ENCODE measurements around the gene MPIG6B. TPM values are rescaled to one million over a fixed set of nuclear protein-coding genes. Genes with fewer than 3 reads are reported as not detected.

MPIG6B gene
- total RNA-seq, 3 donors from 2014 or later (not counting 1 experiment from before 2014, with no cell fraction given) = 9.4 to 19.0 (median 12.8) TPM

GRCh38 chr6:31719001-31719400, 4.2 kb upstream of the MPIG6B start:
- Mint-ChIP-seq H3K4me3 (no peak overlapping the region), H3K27ac (no peak overlapping the region), H3K9me3 (no peaks in the 10 kb centered on the region), H3K4me1 (peaks cover 8 to 16% of the 10 kb centered on the region in 2 donors), H3K27me3 (ENCODE audit: low read depth in 2 of 2) (peaks cover 0 to 5% of the 10 kb centered on the region in 2 donors), H3K36me3 (no peaks in the 10 kb centered on the region)
- intact Hi-C loops (cut with micrococcal nuclease) = no loop called here
- WGBS (ENCODE audit: insufficient coverage) = 83% methylated on average over 5 of the region's 6 CpGs
- no peaks in the 10 kb centered on the region for H3K9me3 ChIP-seq (ENCODE audit: control insufficient read depth, insufficient read depth, low read length)
- H3K36me3 ChIP-seq (ENCODE audit: control insufficient read depth, insufficient read depth, low read length) = no peaks in the 10 kb centered on the region
- no peaks in the 10 kb centered on the region for H3K27me3 ChIP-seq (ENCODE audit: control insufficient read depth, insufficient read depth, low read length)
- no peak overlapping the region for H3K27ac ChIP-seq (ENCODE audit: low read length)
- no peak for DNase-seq
- no peak for TF ChIP-seq CTCF (IDR thresholded peaks at IDR 0.05)
- H3K4me1 ChIP-seq (ENCODE audit: control insufficient read depth, insufficient read depth, low read length) = peaks cover 13% of the 10 kb centered on the region
- ATAC-seq = no peak
- H3K4me3 ChIP-seq (ENCODE audit: low read length) = no peak overlapping the region

- Histone ChIP-seq H3K9me3 (ENCODE audit: control insufficient read depth, insufficient read depth, low read length) (no peaks in the 10 kb centered on the region), H3K27ac (ENCODE audit: low read length) (no peak overlapping the region), H3K4me1 (ENCODE audit: control insufficient read depth, insufficient read depth, low read length) (peaks cover 15% of the 10 kb centered on the region), H3K36me3 (ENCODE audit: control insufficient read depth, insufficient read depth, low read length) (no peaks in the 10 kb centered on the region), H3K4me3 (ENCODE audit: low read length) (no peak overlapping the region), H3K27me3 (ENCODE audit: control insufficient read depth, insufficient read depth, low read length) (no peaks in the 10 kb centered on the region)
- WGBS (ENCODE audit: insufficient coverage) = 94% methylated on average over 5 of the region's 5 CpGs
- Mint-ChIP-seq H3K27me3 (ENCODE audit: low read depth in 2 of 2) (peaks cover 0 to 4% of the 10 kb centered on the region in 2 donors), H3K36me3 (no peaks in the 10 kb centered on the region), H3K27ac (no peak overlapping the region), H3K9me3 (no peaks in the 10 kb centered on the region), H3K4me1 (peaks cover 13 to 15% of the 10 kb centered on the region in 2 donors), H3K4me3 (no peak overlapping the region)
- intact Hi-C loops (cut with micrococcal nuclease) = no loop called here
- ATAC-seq = no peak
- DNase-seq = no peak
- TF ChIP-seq CTCF (IDR thresholded peaks at IDR 0.05) = no peak
Observed at GRCh38 chr6:31720196-31720770, 2.9 kb upstream of the MPIG6B start.

- H3K36me3 Mint-ChIP-seq = peaks cover 10% of the 10 kb centered on the region
- Histone ChIP-seq H3K4me1 (ENCODE audit: control insufficient read depth, insufficient read depth, low read length) (peaks cover 20% of the 10 kb centered on the region), H3K27me3 (ENCODE audit: control insufficient read depth, insufficient read depth, low read length) (no peaks in the 10 kb centered on the region), H3K4me3 (ENCODE audit: low read length) (no peak within 1 kb of the TSS), H3K9me3 (ENCODE audit: control insufficient read depth, insufficient read depth, low read length) (no peaks in the 10 kb centered on the region), H3K27ac (ENCODE audit: low read length) (no peak within 1 kb of the TSS), H3K36me3 (ENCODE audit: control insufficient read depth, insufficient read depth, low read length) (peaks cover 7% of the 10 kb centered on the region)
- WGBS (ENCODE audit: insufficient coverage) = 90% methylated on average over 3 of the region's 4 CpGs
- no peaks in the 10 kb centered on the region for H3K9me3 Mint-ChIP-seq
- DNase-seq = no peak
- peaks cover 0 to 4% of the 10 kb centered on the region in 2 donors for H3K27me3 Mint-ChIP-seq (ENCODE audit: low read depth in 2 of 2)
- no peak within 1 kb of the TSS for H3K4me3 Mint-ChIP-seq
- no peak for TF ChIP-seq CTCF (IDR thresholded peaks at IDR 0.05)
- intact Hi-C loops (cut with micrococcal nuclease) = no loop called here
- ATAC-seq = no peak
- peak within 1 kb of the TSS in 1 of 2 donors; percentile 46 for H3K27ac Mint-ChIP-seq
- H3K4me1 Mint-ChIP-seq = peaks cover 25% of the 10 kb centered on the region in 2 donors
Observed at GRCh38 chr6:31721351-31722020, 1.7 kb upstream of the MPIG6B start, which contains the start of gene LY6G6C. LY6G6C (minus strand) TSS chr6:31721746; CDS start chr6:31721679, 67 bp downstream.

Measured in natural killer cell (primary cell).